ENCODE measurements around the gene MN1.

Gene MN1

GRCh38 chr22:27836181-27836580, 34.6 kb upstream of the MN1 start:
- DNase-seq (ENCODE audit: low read depth in 1 of 2, low spot score in 1 of 2): no peak
- no peak overlapping the region for H3K4me3 ChIP-seq (replicated peaks; ENCODE audit: insufficient read depth, low read length)
- no peaks in the 10 kb centered on the region for H3K27me3 ChIP-seq (ENCODE audit: insufficient read depth, poor library complexity, severe bottlenecking)
- TF ChIP-seq SPI1 (IDR thresholded peaks at IDR 0.05; ENCODE audit: borderline replicate concordance, low read depth) (no peak), GABPA (IDR thresholded peaks at IDR 0.05; ENCODE audit: low read depth) (no peak)
- H3K27ac ChIP-seq (replicated peaks): no peak overlapping the region

DNA sequence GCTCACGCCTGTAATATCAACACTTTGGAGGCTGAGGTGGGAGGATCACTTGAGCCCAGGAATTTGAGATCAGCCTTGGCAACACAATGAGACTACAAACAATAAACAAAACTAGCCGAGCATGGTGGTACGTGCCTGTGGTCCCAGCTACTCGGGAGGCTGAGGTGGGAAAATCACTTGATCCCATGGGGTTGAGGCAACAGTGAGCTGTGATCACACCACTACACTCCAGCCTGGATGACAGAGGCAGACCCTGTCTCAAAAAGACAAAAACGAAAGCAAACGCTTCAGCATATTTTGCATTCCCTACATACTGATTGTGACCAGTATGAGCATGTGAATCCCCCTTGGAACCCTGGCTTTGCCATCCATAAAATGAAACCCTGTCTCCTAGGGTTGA, 33.9 kb upstream of the MN1 start:
- Histone ChIP-seq H3K4me3 (replicated peaks; ENCODE audit: insufficient read depth, low read length) (no peak overlapping the region), H3K27ac (replicated peaks) (no peak overlapping the region), H3K27me3 (ENCODE audit: insufficient read depth, poor library complexity, severe bottlenecking) (no peaks in the 10 kb centered on the region)
- no peak for TF ChIP-seq SPI1 (IDR thresholded peaks at IDR 0.05; ENCODE audit: borderline replicate concordance, low read depth)
- TF ChIP-seq REST (IDR thresholded peaks at IDR 0.05; ENCODE audit: insufficient replicate concordance, low read depth): no peak
- TF ChIP-seq GABPA (IDR thresholded peaks at IDR 0.05; ENCODE audit: low read depth): no peak
- TF ChIP-seq, protein P1, sequence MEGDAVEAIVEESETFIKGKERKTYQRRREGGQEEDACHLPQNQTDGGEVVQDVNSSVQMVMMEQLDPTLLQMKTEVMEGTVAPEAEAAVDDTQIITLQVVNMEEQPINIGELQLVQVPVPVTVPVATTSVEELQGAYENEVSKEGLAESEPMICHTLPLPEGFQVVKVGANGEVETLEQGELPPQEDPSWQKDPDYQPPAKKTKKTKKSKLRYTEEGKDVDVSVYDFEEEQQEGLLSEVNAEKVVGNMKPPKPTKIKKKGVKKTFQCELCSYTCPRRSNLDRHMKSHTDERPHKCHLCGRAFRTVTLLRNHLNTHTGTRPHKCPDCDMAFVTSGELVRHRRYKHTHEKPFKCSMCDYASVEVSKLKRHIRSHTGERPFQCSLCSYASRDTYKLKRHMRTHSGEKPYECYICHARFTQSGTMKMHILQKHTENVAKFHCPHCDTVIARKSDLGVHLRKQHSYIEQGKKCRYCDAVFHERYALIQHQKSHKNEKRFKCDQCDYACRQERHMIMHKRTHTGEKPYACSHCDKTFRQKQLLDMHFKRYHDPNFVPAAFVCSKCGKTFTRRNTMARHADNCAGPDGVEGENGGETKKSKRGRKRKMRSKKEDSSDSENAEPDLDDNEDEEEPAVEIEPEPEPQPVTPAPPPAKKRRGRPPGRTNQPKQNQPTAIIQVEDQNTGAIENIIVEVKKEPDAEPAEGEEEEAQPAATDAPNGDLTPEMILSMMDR (IDR thresholded peaks at IDR 0.05; ENCODE audit: insufficient read depth, low read length): no peak
- no peak for DNase-seq (ENCODE audit: low read depth in 1 of 2, low spot score in 1 of 2)

- H3K4me3 ChIP-seq (replicated peaks; ENCODE audit: insufficient read depth, low read length): no peak overlapping the region
- no peak overlapping the region for H3K27ac ChIP-seq (replicated peaks)
- no peaks in the 10 kb centered on the region for H3K27me3 ChIP-seq (ENCODE audit: insufficient read depth, poor library complexity, severe bottlenecking)
- no peak for DNase-seq (ENCODE audit: low read depth in 1 of 2, low spot score in 1 of 2)
- TF ChIP-seq REST (IDR thresholded peaks at IDR 0.05; ENCODE audit: insufficient replicate concordance, low read depth) (no peak), POLR2AphosphoS5 (IDR thresholded peaks at IDR 0.05; ENCODE audit: low read depth) (no peak), SPI1 (IDR thresholded peaks at IDR 0.05; ENCODE audit: borderline replicate concordance, low read depth) (no peak), GABPA (IDR thresholded peaks at IDR 0.05; ENCODE audit: low read depth) (no peak)
- TF ChIP-seq, protein P1 (IDR thresholded peaks at IDR 0.05; ENCODE audit: insufficient read depth, low read length): no peak
These were observed 33.0 kb upstream of the MN1 start for GRCh38 chr22:27834364-27835185.

- TF ChIP-seq REST (IDR thresholded peaks at IDR 0.05; ENCODE audit: insufficient replicate concordance, low read depth) (no peak), POLR2AphosphoS5 (IDR thresholded peaks at IDR 0.05; ENCODE audit: low read depth) (no peak), GABPA (IDR thresholded peaks at IDR 0.05; ENCODE audit: low read depth) (no peak), SPI1 (IDR thresholded peaks at IDR 0.05; ENCODE audit: borderline replicate concordance, low read depth) (no peak)
- TF ChIP-seq, protein P1 (IDR thresholded peaks at IDR 0.05; ENCODE audit: insufficient read depth, low read length): no peak
- no peak overlapping the region for H3K4me3 ChIP-seq (replicated peaks; ENCODE audit: insufficient read depth, low read length)
- DNase-seq (ENCODE audit: low read depth in 1 of 2, low spot score in 1 of 2): no peak
- no peaks in the 10 kb centered on the region for H3K27me3 ChIP-seq (ENCODE audit: insufficient read depth, poor library complexity, severe bottlenecking)
- no peak overlapping the region for H3K27ac ChIP-seq (replicated peaks)
These were observed 32.2 kb upstream of the MN1 start for GRCh38 chr22:27833803-27834202.
